Prostate gland (tissue), 2 donors: ENCODE results near the gene LIPC. TPM values are rescaled to one million over a fixed set of nuclear protein-coding genes. Genes with fewer than 3 reads are reported as not detected.

Experiments used
- DNase-seq: peaks from one replicate; pipeline ENCODE4 v3.0.0-alpha.2; 2019; ENCODE audit warnings: low spot score
- H3K27ac ChIP-seq, 2 donors: fragments of 200-600 bp; sonication (generic); 2 replicates each; pipeline ENCODE4 v1.5.1; 2017 to 2019
- H3K27me3 ChIP-seq: fragments of 200-600 bp; sonication (generic); replicated peaks from 2 replicates; pipeline ENCODE4 v1.5.1; 2019; ENCODE audit not compliant: insufficient read depth
- H3K36me3 ChIP-seq, 2 donors: fragments of 200-600 bp; sonication (generic); 1 replicate in 1 of 2; 2 replicates in 1 of 2; pipeline versions ENCODE4 v1.5.1 to v1.8.1; 2017 to 2019
- H3K4me1 ChIP-seq: fragments of 200-600 bp; sonication (generic); replicated peaks from 2 replicates; pipeline ENCODE4 v1.5.1; 2019
- H3K4me3 ChIP-seq, 2 donors: fragments of 200-600 bp; sonication (generic); 2 replicates each; pipeline ENCODE4 v1.5.1; 2017 to 2019
- H3K9me3 ChIP-seq: fragments of 200-600 bp; sonication (generic); 2 replicates; pipeline ENCODE4 v1.5.1; 2017
- POLR2A ChIP-seq: fragments of 450-650 bp; IDR thresholded peaks from one replicate; pipeline ENCODE4 v1.6.1; 2016; ENCODE audit warnings: antibody characterized with exemption, mild to moderate bottlenecking
- POLR2AphosphoS5 ChIP-seq: sonication (generic); formaldehyde crosslinking; IDR thresholded peaks from one replicate; pipeline ENCODE4 v1.6.1; 2017; ENCODE audit warnings: antibody characterized with exemption
- WGBS: methylation state at CpG from one replicate; pipeline ENCODE4 v1.1.5; 2018; 5-methylcytosine and 5-hydroxymethylcytosine counted together
- intact Hi-C: fragments of 100-400 bp; cut with DNase I; formaldehyde crosslinking; loops from one replicate; pipeline ENCODE4 v1.14.2; 2022
- total RNA-seq, 2 donors: library from RNA; depleted of rRNA; stranded (reverse); fragments of >200 nt; gene quantifications; one replicate each; pipeline ENCODE4 v1.1.0, GENCODE V29; 2016
- TF ChIP-seq, protein P1 (sequence below), 4 experiments: fragments of 200-600 bp in 2 of 4; fragments of 450-650 bp in 2 of 4; sonication (generic) in 2 of 4; IDR thresholded peaks; 1 replicate in 3 of 4; 2 replicates in 1 of 4; pipeline ENCODE4 v1.5.1; 2016 to 2019; ENCODE audit warnings: antibody characterized with exemption in 4 of 4, mild to moderate bottlenecking in 2 of 4, moderate library complexity in 2 of 4

The LIPC gene
- total RNA-seq: under 1 TPM in 1 of 2 donors, not detected in 1; 0.14 TPM

DNA sequence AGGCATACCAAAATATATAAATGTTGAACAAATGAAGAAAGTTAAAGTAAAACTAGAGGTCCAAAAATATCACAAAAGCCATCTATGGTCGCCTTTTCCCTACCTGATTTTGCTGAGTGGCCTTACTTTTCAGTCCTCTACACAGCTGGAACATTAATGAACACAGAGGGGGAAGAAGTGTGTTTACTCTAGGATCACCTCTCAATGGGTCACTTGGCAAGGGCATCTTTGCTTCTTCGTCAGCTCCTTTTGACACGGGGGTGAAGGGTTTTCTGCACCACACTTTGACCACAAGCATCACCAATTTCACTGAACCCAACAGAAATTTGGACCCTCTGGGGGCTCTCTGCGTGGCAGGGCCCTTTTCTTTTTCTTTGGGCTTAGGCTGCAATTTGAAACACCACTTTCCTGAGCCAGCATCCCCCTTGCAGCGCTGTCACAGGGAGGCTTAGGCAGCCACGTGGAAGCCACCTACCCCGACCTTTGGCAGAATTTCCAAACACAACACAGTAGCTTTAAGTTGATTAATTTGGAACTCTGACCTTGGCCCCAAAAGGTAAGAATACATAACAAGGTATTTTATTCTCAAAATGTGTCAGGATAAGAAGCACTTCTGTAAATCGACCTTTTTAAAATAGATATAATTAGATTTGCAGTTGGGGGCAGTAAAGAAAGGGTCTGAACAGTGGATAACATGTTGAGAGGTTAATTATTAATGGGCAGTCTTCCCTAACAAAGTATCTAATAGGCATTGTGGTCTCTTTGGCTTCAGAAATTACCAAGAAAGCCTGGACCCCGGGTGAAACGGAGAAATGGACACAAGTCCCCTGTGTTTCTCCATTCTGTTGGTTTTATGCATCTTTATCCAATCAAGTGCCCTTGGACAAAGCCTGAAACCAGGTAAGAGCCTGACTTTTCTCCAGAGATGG lies at the start of gene LIPC:
Gene LIPC, plus strand, starts transcription at position 771 of the 929 bp plus-strand sequence. Its CDS starts 42 bp downstream, at position 813.
- Histone ChIP-seq H3K9me3 (no peaks in the 10 kb centered on the region), H3K4me1 (no peaks in the 10 kb centered on the region), H3K27me3 (no peaks in the 10 kb centered on the region), H3K4me3 (no peak within 1 kb of the TSS), H3K36me3 (no peaks in the 10 kb centered on the region), H3K27ac (peak within 1 kb of the TSS in 1 of 2 donors; percentile 37)
- TF ChIP-seq POLR2A: no peak
- TF ChIP-seq POLR2AphosphoS5: no peak
- TF ChIP-seq, protein P1, sequence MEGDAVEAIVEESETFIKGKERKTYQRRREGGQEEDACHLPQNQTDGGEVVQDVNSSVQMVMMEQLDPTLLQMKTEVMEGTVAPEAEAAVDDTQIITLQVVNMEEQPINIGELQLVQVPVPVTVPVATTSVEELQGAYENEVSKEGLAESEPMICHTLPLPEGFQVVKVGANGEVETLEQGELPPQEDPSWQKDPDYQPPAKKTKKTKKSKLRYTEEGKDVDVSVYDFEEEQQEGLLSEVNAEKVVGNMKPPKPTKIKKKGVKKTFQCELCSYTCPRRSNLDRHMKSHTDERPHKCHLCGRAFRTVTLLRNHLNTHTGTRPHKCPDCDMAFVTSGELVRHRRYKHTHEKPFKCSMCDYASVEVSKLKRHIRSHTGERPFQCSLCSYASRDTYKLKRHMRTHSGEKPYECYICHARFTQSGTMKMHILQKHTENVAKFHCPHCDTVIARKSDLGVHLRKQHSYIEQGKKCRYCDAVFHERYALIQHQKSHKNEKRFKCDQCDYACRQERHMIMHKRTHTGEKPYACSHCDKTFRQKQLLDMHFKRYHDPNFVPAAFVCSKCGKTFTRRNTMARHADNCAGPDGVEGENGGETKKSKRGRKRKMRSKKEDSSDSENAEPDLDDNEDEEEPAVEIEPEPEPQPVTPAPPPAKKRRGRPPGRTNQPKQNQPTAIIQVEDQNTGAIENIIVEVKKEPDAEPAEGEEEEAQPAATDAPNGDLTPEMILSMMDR (IDR thresholded peaks at IDR 0.05): no peak
- intact Hi-C loops: no loop called here
- no peak for DNase-seq
- 86% methylated on average over 10 of the region's 10 CpGs for WGBS

GRCh38 chr15:58383876-58384275 lies 47.9 kb upstream of the LIPC start:
- Histone ChIP-seq H3K36me3 (no peaks in the 10 kb centered on the region), H3K27ac (peak overlapping the region in 1 of 2 donors; percentile 75), H3K4me1 (no peaks in the 10 kb centered on the region), H3K27me3 (no peaks in the 10 kb centered on the region), H3K4me3 (no peak overlapping the region), H3K9me3 (no peaks in the 10 kb centered on the region)
- TF ChIP-seq POLR2A (no peak), POLR2AphosphoS5 (no peak)
- TF ChIP-seq, protein P1 (IDR thresholded peaks at IDR 0.05): no peak
- intact Hi-C loops: no loop called here
- no peak for DNase-seq
- WGBS: 88% methylated on average over 5 of the region's 5 CpGs

- TF ChIP-seq, protein P1 (IDR thresholded peaks at IDR 0.05): no peak
- TF ChIP-seq POLR2AphosphoS5: peak; percentile 80
- Histone ChIP-seq H3K36me3 (no peaks in the 10 kb centered on the region), H3K27me3 (no peaks in the 10 kb centered on the region), H3K4me1 (no peaks in the 10 kb centered on the region), H3K9me3 (no peaks in the 10 kb centered on the region), H3K4me3 (no peak overlapping the region), H3K27ac (peak overlapping the region in 1 of 2 donors; percentile 75)
- intact Hi-C loops: no loop called here
- WGBS: 61% methylated on average over 6 of the region's 6 CpGs
- DNase-seq: peak; percentile 48
Observed at GRCh38 chr15:58384667-58385066, 47.1 kb upstream of the LIPC start.

DNA sequence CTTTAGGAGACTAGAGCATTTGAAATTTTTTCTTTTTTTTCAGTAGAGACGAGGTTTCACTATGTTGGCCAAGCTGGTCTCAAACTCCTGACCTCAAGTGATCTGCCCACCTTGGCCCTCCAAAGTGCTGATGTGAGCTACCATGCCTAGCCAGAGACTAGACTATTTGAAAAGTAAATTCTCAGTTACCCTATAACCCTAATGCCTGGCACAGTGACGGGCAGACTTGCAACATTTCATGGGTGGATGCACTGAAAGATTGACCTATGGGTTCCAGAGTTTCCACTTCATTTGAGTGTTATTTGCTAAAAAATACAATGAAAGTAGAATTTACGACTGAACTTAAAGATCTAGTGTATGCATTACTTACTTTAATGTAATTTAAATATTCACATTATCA lies 45.7 kb upstream of the LIPC start:
- H3K36me3 ChIP-seq: no peaks in the 10 kb centered on the region
- intact Hi-C loops: no loop called here
- no peak for TF ChIP-seq POLR2AphosphoS5
- TF ChIP-seq, protein P1 (IDR thresholded peaks at IDR 0.05): no peak
- no peak for TF ChIP-seq POLR2A
- no peak overlapping the region for H3K4me3 ChIP-seq
- no peak for DNase-seq
- no peaks in the 10 kb centered on the region for H3K4me1 ChIP-seq
- no peak overlapping the region for H3K27ac ChIP-seq
- H3K27me3 ChIP-seq: no peaks in the 10 kb centered on the region
- H3K9me3 ChIP-seq: no peaks in the 10 kb centered on the region
- 94% methylated on average over 3 of the region's 3 CpGs for WGBS

- Histone ChIP-seq H3K4me1 (no peaks in the 10 kb centered on the region), H3K4me3 (no peak overlapping the region), H3K27ac (no peak overlapping the region), H3K27me3 (no peaks in the 10 kb centered on the region), H3K9me3 (no peaks in the 10 kb centered on the region), H3K36me3 (no peaks in the 10 kb centered on the region)
- WGBS: 88% methylated on average over 3 of the region's 3 CpGs
- no peak for DNase-seq
- TF ChIP-seq POLR2AphosphoS5: no peak
- no peak for TF ChIP-seq POLR2A
- TF ChIP-seq, protein P1 (IDR thresholded peaks at IDR 0.05): no peak
- intact Hi-C loops: no loop called here
Observed at GRCh38 chr15:58386641-58387040, 45.1 kb upstream of the LIPC start.
